GM23248 (cell line): ENCODE results near the gene ANAPC2. TPM values are rescaled to one million over a fixed set of nuclear protein-coding genes. Genes with fewer than 3 reads are reported as not detected.

Experiments
- DNase-seq: peaks from one replicate; pipeline ENCODE4 v3.0.0-alpha.2; 2015
- H2AFZ ChIP-seq: fragments of 200-600 bp; sonication (generic); 2 replicates; pipeline ENCODE4 v1.6.1; 2016; ENCODE audit warnings: antibody characterized with exemption
- H3F3A ChIP-seq: fragments of 200-600 bp; sonication (generic); 2 replicates; pipeline ENCODE4 v1.6.1; 2016; ENCODE audit warnings: mild to moderate bottlenecking, antibody characterized with exemption, mixed run types; ENCODE audit not compliant: insufficient read depth
- H3K27ac ChIP-seq: fragments of 200-600 bp; sonication (generic); 2 replicates; pipeline ENCODE4 v1.5.1; 2016; ENCODE audit warnings: mild to moderate bottlenecking
- H3K27me3 ChIP-seq: fragments of 200-600 bp; sonication (generic); replicated peaks from 2 replicates; pipeline ENCODE4 v1.6.1; 2016; ENCODE audit warnings: mild to moderate bottlenecking; ENCODE audit not compliant: insufficient read depth
- H3K36me3 ChIP-seq: fragments of 200-600 bp; sonication (generic); 2 replicates; pipeline ENCODE4 v1.6.1; 2016; ENCODE audit warnings: low read depth, mild to moderate bottlenecking
- H3K4me1 ChIP-seq: fragments of 200-600 bp; sonication (generic); 2 replicates; pipeline ENCODE4 v1.6.1; 2016; ENCODE audit warnings: mild to moderate bottlenecking; ENCODE audit not compliant: insufficient read depth
- H3K4me2 ChIP-seq: fragments of 200-600 bp; sonication (generic); one replicate; pipeline ENCODE4 v1.6.1; 2016; ENCODE audit warnings: mild to moderate bottlenecking; ENCODE audit not compliant: unreplicated experiment
- H3K4me3 ChIP-seq: fragments of 200-600 bp; sonication (generic); 2 replicates; pipeline ENCODE4 v1.5.1; 2016; ENCODE audit warnings: mild to moderate bottlenecking
- H3K79me2 ChIP-seq: fragments of 200-600 bp; sonication (generic); 2 replicates; pipeline ENCODE4 v1.6.1; 2016; ENCODE audit warnings: mild to moderate bottlenecking; ENCODE audit not compliant: insufficient read depth
- H3K9ac ChIP-seq: fragments of 200-600 bp; sonication (generic); 2 replicates; pipeline ENCODE4 v1.6.1; 2016; ENCODE audit warnings: mild to moderate bottlenecking
- H3K9me2 ChIP-seq: fragments of 200-600 bp; sonication (generic); 2 replicates; pipeline ENCODE4 v1.6.1; 2016; ENCODE audit warnings: mixed run types, mild to moderate bottlenecking, moderate library complexity; ENCODE audit not compliant: insufficient read depth
- H3K9me3 ChIP-seq: fragments of 200-600 bp; sonication (generic); one replicate; pipeline ENCODE4 v1.6.1; 2017; ENCODE audit warnings: low read depth
- H4K20me1 ChIP-seq: fragments of 200-600 bp; sonication (generic); 2 replicates; pipeline ENCODE4 v1.6.0; 2016; ENCODE audit not compliant: insufficient read depth
- EZH2 ChIP-seq: fragments of 200-600 bp; sonication (generic); IDR thresholded peaks from 2 replicates; pipeline ENCODE4 v1.6.1; 2018; ENCODE audit warnings: antibody characterized with exemption, mild to moderate bottlenecking; ENCODE audit not compliant: insufficient read depth, poor library complexity, severe bottlenecking
- EZH2phosphoT487 ChIP-seq: fragments of 200-600 bp; sonication (generic); IDR thresholded peaks from 2 replicates; pipeline ENCODE4 v1.6.1; 2018; ENCODE audit warnings: antibody characterized with exemption, moderate library complexity, mild to moderate bottlenecking, low read depth; ENCODE audit not compliant: insufficient read depth
- WGBS, 2 experiments: methylation state at CpG; one replicate each; pipeline ENCODE4 v1.1.6; 2015 to 2017; ENCODE audit warnings: low lambda C conversion rate in 2 of 2, low coverage in 1 of 2; ENCODE audit errors: missing lambda C conversion rate in 2 of 2; 5-methylcytosine and 5-hydroxymethylcytosine counted together
- in situ Hi-C: fragments of 300-500 bp; cut with MboI; formaldehyde crosslinking; loops from 2 replicates; pipeline ENCODE4 v1.15.0; 2020
- polyA plus RNA-seq: library from polyadenylated mRNA; unstranded; fragments of >200 nt; fragmentation: Nextera tagmentation; extraction: Ambion mirVana; gene quantifications from 2 replicates; pipeline ENCODE4 v1.2.1, GENCODE V29; 2016
- total RNA-seq: library from RNA; depleted of rRNA; stranded (reverse); fragments of >200 nt; shearing (Covaris generic); gene quantifications from 2 replicates; pipeline ENCODE4 v1.2.3, GENCODE V29; 2014

The ANAPC2 gene
- total and polyA plus RNA-seq, 2 experiments from 2014 or later = 13.6 to 24.0 TPM

DNA sequence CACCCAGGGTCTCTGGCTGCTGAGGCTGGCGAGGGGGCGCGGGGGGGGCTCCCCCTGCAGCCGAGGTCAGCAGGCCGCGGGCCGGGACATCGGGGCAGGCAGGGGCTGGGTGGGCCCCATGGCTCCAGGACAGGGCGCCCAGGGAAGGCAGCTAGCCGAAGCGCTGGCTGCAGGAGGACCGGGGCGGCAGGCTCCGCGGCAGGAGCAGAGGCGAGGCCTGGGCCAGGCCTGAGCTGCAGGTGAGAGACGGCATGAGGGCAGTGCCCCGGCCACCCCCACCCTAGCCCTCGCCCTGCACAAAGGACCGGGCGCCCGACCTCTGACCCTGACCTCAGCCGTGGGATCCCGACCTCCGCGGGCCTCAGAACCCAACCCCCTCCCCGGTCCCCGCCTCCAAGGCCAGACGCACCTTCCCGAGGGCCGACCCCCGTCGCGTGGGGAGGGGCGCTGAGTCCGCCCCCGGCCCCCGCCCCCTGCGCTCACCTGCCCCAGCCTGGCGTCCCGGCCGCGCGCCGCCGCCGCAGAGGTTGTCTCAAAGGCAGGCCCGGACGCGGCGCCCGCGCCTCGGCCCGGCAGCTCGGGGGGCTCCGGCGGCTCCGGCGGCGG is 33.2 kb upstream of the ANAPC2 start:
- Histone ChIP-seq H3K9me2 (no peaks in the 10 kb centered on the region), H3K27me3 (no peaks in the 10 kb centered on the region), H3F3A (no peaks in the 10 kb centered on the region), H2AFZ (no peak overlapping the region), H3K4me2 (no peak overlapping the region), H3K4me3 (no peak overlapping the region), H3K27ac (no peak overlapping the region), H3K36me3 (no peaks in the 10 kb centered on the region), H3K9ac (no peak overlapping the region), H3K9me3 (no peaks in the 10 kb centered on the region), H3K4me1 (peaks cover 14% of the 10 kb centered on the region), H4K20me1 (no peaks in the 10 kb centered on the region), H3K79me2 (no peaks in the 10 kb centered on the region)
- in situ Hi-C loops = no loop called here
- no peak for DNase-seq
- WGBS, 2 experiments = 12% methylated on average over 25 to 40 of the region's 61 CpGs
- no peak for TF ChIP-seq EZH2
- TF ChIP-seq EZH2phosphoT487 = no peak

DNA sequence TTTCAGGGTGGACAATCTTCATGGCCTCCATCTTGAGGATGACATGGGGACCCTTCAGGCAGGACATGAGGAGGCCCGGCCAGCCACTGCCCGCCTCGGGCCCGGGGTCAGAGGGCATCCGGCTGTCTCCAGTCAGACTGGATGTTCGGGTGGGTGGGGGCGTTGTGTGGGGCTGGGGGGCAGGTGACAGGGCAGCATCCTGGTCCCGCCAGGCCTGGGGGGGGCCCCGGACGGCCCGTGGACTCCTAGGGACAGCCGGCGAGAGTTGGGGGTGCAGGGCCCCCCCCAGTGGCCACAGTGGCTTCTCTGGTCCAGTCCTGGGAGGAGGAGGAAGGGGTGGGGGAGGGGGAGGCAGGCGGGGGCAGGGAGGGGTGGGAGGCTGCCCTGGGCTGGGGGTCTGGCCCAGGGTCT is 32.7 kb upstream of the ANAPC2 start:
- Histone ChIP-seq H2AFZ (no peak overlapping the region), H3K79me2 (no peaks in the 10 kb centered on the region), H3K4me3 (no peak overlapping the region), H3K36me3 (no peaks in the 10 kb centered on the region), H3K9me3 (no peaks in the 10 kb centered on the region), H3K4me1 (peaks cover 16% of the 10 kb centered on the region), H3K27ac (no peak overlapping the region), H4K20me1 (no peaks in the 10 kb centered on the region), H3K4me2 (no peak overlapping the region), H3K9me2 (no peaks in the 10 kb centered on the region), H3K9ac (no peak overlapping the region), H3F3A (no peaks in the 10 kb centered on the region), H3K27me3 (no peaks in the 10 kb centered on the region)
- no peak for DNase-seq
- TF ChIP-seq EZH2phosphoT487 = no peak
- TF ChIP-seq EZH2 = no peak
- WGBS, 2 experiments = 82 to 100% methylated on average over 2 to 14 of the region's 14 CpGs
- in situ Hi-C loops = no loop called here

DNA sequence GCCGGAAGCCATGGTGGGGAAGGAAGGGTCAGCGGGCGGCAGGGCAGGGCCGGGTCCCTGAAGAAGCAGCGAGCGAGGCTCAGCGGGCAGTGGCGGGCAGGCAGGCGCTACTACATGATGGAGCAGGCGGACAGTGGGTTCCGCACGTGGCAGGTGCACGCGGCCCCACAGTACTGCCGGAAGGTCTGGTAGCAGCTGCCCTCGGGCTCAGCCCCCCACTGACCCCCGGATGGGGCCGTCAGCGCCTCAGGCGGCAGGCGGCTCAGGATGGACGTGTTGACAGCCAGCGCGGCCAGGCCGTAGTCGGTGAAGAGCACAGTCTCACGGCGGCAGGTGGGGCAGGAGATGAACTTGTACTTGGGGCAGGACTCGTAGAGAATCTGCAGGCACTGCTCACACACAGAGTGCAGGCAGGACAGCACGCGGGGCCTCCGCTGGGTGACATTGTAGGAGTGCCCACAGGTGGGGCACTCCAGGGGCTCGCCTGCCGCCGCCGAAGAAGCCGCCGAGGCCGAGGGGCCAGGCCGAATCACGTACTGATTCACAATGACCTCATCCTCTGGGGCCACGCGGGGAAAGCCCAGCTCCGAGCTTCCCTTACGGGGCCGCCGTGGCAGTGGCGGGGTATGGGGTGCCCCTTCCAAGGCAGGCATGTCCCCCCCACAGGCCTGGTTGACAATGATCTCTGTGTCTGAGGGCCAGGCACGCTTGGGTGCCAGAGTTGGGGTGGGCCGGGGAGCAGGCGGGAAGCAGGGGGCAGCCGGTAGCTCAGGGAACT is 32.1 kb upstream of the ANAPC2 start:
- Histone ChIP-seq H3K79me2 (no peaks in the 10 kb centered on the region), H3K4me2 (no peak overlapping the region), H3F3A (no peaks in the 10 kb centered on the region), H4K20me1 (no peaks in the 10 kb centered on the region), H3K9ac (no peak overlapping the region), H3K27me3 (no peaks in the 10 kb centered on the region), H3K27ac (no peak overlapping the region), H3K36me3 (no peaks in the 10 kb centered on the region), H2AFZ (no peak overlapping the region), H3K4me3 (no peak overlapping the region), H3K4me1 (peaks cover 16% of the 10 kb centered on the region), H3K9me2 (no peaks in the 10 kb centered on the region), H3K9me3 (no peaks in the 10 kb centered on the region)
- 93 to 94% methylated on average over 44 to 51 of the region's 52 CpGs for WGBS, 2 experiments
- TF ChIP-seq EZH2phosphoT487 = no peak
- TF ChIP-seq EZH2 = no peak
- no peak for DNase-seq
- in situ Hi-C loops = no loop called here

DNA sequence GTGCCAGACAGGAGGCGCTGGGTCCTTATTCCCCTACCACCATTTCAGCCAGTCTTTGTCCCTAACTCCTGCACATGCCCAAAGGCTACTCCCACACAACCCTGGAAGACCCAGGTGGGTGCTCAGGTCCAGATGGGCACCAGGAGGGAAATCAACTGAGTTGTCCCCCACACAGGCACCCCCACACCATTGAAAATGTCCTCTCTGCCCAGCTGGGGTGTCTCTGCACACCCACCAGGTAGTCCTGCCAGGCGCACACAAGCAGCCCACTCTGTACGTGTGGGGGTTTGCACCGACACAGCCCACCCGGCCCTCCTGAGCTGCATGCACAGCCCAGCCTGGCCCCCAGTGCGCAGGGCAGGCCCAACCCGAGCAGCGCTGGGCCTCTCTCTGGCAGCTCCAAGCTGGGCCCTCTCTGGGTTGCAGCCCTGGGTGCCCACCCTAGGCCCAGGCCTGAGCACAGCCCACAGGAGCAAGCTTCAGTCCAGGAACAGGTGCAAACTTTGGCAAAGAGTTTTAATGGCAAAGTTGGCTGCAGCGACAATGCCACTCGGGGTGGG is 31.5 kb upstream of the ANAPC2 start:
- H3K4me3 ChIP-seq = no peak overlapping the region
- H3K36me3 ChIP-seq = no peaks in the 10 kb centered on the region
- in situ Hi-C loops = loop anchor here (10.0 kb wide), 1 partner anchor 95 kb away; no protein-coding TSS in a partner anchor
- no peaks in the 10 kb centered on the region for H3K79me2 ChIP-seq
- no peaks in the 10 kb centered on the region for H3F3A ChIP-seq
- no peak overlapping the region for H2AFZ ChIP-seq
- H3K9me2 ChIP-seq = no peaks in the 10 kb centered on the region
- peaks cover 16% of the 10 kb centered on the region for H3K4me1 ChIP-seq
- no peaks in the 10 kb centered on the region for H3K9me3 ChIP-seq
- no peaks in the 10 kb centered on the region for H4K20me1 ChIP-seq
- TF ChIP-seq EZH2 = no peak
- TF ChIP-seq EZH2phosphoT487 = no peak
- whole genome bisulfite sequencing, 2 experiments = 95 to 98% methylated on average over 7 to 10 of the region's 10 CpGs
- no peak overlapping the region for H3K9ac ChIP-seq
- H3K27ac ChIP-seq = no peak overlapping the region
- no peak for DNase-seq
- no peaks in the 10 kb centered on the region for H3K27me3 ChIP-seq
- no peak overlapping the region for H3K4me2 ChIP-seq
